Osteoblast (primary cell): ENCODE results near the gene SLC11A1. TPM values are rescaled to one million over a fixed set of nuclear protein-coding genes. Genes with fewer than 3 reads are reported as not detected.
A peak's percentile ranks its signal among the peaks of the same experiment; 100 is the strongest.

Experiments used
- DNase-seq: peaks from one replicate; pipeline ENCODE4 v3.0.0; 2011; ENCODE audit warnings: low spot score, mixed read lengths; ENCODE audit not compliant: insufficient read length; ENCODE audit errors: missing footprints
- H2AFZ ChIP-seq: 2 replicates; pipeline ENCODE4 v1.6.0; 2011; ENCODE audit warnings: mild to moderate bottlenecking, low read length
- H3K27ac ChIP-seq: 2 replicates; pipeline ENCODE4 v1.5.1; 2011; ENCODE audit warnings: mild to moderate bottlenecking, low read depth, low read length, moderate library complexity
- H3K27me3 ChIP-seq: 2 replicates; pipeline ENCODE4 v1.6.0; 2012; ENCODE audit warnings: mild to moderate bottlenecking, control low read depth, inconsistent platforms, low read length, moderate library complexity; ENCODE audit not compliant: insufficient read depth
- H3K36me3 ChIP-seq: 2 replicates; pipeline ENCODE4 v1.5.1; 2011; ENCODE audit warnings: mild to moderate bottlenecking, low read length, control low read depth, moderate library complexity; ENCODE audit not compliant: insufficient read depth
- H3K4me1 ChIP-seq: 2 replicates; pipeline ENCODE4 v1.5.1; 2011; ENCODE audit warnings: mild to moderate bottlenecking, low read length, control low read depth, moderate library complexity; ENCODE audit not compliant: insufficient read depth
- H3K4me2 ChIP-seq: 2 replicates; pipeline ENCODE4 v1.6.0; 2011; ENCODE audit warnings: mild to moderate bottlenecking, low read length; ENCODE audit not compliant: insufficient read depth
- H3K4me3 ChIP-seq: fragments of 200-600 bp; sonication (generic); 3 replicates; pipeline ENCODE4 v1.5.1; 2012; ENCODE audit warnings: mild to moderate bottlenecking, low read length, inconsistent platforms; ENCODE audit not compliant: insufficient read depth
- H3K79me2 ChIP-seq: 2 replicates; pipeline ENCODE4 v1.6.0; 2012; ENCODE audit warnings: mild to moderate bottlenecking, low read length, control low read depth, inconsistent platforms; ENCODE audit not compliant: insufficient read depth
- H3K9me3 ChIP-seq: 2 replicates; pipeline ENCODE4 v1.5.1; 2011; ENCODE audit warnings: low read depth, low read length, control low read depth
- H4K20me1 ChIP-seq: 2 replicates; pipeline ENCODE4 v1.6.0; 2012; ENCODE audit warnings: mild to moderate bottlenecking, low read length, control low read depth; ENCODE audit not compliant: insufficient read depth
- total RNA-seq: library from RNA; depleted of rRNA; stranded (reverse); fragments of >200 nt; gene quantifications from 2 replicates; pipeline ENCODE4 v1.2.3, GENCODE V29; 2012
- TF ChIP-seq, protein P1 (sequence below): IDR thresholded peaks from 2 replicates; pipeline ENCODE4 v1.5.1; 2011; ENCODE audit warnings: mild to moderate bottlenecking, low read depth, low read length, moderate library complexity; ENCODE audit errors: extremely low read depth

SLC11A1 gene
- total RNA-seq, 1 donor, result 0.36 TPM

DNA sequence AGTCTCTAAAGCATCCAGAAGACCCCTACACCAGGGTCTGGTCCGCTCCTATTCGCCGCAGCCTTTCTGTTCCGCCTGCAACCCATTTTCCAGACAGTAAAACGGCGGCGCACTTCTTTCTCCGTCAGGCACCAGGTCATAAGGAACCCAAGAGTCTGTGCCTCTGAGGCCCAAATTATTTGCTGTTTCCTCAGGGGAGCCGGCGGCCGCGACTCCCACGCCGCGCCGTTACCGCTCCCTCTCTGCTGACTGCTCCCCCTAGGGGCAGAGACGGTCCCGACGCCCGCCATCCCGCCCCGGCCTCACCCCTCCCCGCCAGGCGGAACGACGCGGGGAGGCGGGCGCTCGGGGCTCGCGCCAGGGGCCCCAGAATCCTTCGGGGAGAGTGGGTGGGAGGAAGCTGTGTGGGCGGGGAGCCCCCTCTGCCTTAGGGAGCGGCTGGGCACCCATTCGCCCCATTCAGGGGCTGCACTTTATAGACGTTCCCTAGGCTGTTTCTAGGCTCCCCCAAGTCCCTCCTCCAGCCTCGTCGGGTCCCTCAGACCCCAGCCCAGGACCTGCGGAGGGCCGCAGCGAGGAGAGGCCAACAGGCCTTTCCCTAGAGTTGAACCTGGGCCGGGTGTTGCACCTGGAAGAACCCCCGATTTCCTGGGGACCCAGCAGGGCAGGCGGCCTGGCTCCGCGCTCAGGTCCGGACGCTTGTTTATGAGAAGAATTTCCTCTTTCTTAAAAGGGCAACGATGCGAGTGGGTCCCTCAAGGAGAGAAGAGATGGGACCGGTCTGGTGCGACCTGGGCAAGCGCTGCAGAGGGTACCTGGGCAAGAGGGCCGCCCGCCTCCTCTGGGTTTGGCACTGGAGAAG, 14.0 kb downstream of the SLC11A1 start:
- Histone ChIP-seq H2AFZ (peak overlapping the region; percentile 95), H3K27ac (peak overlapping the region; percentile 81), H3K36me3 (no peaks in the 10 kb centered on the region), H3K4me2 (peak overlapping the region; percentile 88), H3K79me2 (peaks cover 10% of the 10 kb centered on the region), H4K20me1 (peaks cover under 1% of the 10 kb centered on the region), H3K4me1 (peaks cover 19% of the 10 kb centered on the region), H3K27me3 (no peaks in the 10 kb centered on the region), H3K4me3 (peak overlapping the region; percentile 80), H3K9me3 (no peaks in the 10 kb centered on the region)
- peak; percentile 98 for DNase-seq
- TF ChIP-seq, protein P1, sequence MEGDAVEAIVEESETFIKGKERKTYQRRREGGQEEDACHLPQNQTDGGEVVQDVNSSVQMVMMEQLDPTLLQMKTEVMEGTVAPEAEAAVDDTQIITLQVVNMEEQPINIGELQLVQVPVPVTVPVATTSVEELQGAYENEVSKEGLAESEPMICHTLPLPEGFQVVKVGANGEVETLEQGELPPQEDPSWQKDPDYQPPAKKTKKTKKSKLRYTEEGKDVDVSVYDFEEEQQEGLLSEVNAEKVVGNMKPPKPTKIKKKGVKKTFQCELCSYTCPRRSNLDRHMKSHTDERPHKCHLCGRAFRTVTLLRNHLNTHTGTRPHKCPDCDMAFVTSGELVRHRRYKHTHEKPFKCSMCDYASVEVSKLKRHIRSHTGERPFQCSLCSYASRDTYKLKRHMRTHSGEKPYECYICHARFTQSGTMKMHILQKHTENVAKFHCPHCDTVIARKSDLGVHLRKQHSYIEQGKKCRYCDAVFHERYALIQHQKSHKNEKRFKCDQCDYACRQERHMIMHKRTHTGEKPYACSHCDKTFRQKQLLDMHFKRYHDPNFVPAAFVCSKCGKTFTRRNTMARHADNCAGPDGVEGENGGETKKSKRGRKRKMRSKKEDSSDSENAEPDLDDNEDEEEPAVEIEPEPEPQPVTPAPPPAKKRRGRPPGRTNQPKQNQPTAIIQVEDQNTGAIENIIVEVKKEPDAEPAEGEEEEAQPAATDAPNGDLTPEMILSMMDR, result peak; percentile 66

DNA sequence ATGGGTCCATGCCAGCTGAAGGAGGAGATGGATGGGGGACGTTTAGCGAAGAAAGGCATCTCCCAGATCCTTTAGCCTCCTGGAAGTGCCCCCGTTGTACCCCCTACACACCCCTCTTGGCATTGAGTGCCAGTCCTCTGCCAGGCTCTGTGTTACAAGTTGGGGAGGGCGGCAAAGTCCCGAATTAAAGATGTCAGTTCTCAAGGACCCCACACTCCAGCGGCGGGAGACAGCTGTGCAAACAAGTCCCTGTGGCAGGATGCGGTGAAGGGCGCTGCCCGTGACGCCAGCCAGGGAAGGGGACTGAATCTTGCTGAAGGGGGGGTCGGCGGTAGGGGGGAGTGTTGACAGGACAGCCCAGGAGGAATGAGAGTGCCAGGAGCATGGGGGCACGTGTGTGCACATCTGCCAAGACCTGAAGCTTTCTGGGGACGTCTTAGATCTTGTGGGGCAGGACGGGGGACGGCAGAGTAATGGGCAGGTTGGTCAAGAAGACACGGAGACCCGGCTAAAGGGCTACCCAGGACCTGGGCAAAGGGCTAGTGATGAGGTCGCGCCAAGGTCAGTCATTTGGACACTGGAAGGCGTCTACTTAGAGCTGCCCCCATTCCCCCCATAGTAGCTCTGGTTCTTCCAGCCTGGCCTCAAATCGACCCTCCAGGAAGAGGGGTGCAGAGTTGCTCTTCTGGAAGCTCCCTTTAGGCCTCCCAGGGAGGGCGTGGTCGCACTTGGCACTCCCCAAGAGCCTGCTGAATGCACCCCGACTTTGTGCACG, 14.8 kb downstream of the SLC11A1 start:
- H3K36me3 ChIP-seq, result no peaks in the 10 kb centered on the region
- TF ChIP-seq, protein P1, result no peak
- H4K20me1 ChIP-seq, result peaks cover 9% of the 10 kb centered on the region
- H3K27me3 ChIP-seq, result no peaks in the 10 kb centered on the region
- peak overlapping the region; percentile 88 for H3K4me2 ChIP-seq
- H3K79me2 ChIP-seq, result peaks cover 18% of the 10 kb centered on the region
- peak; percentile 92 for DNase-seq
- H3K4me3 ChIP-seq, result peak overlapping the region; percentile 80
- H3K27ac ChIP-seq, result peak overlapping the region; percentile 81
- peak overlapping the region; percentile 95 for H2AFZ ChIP-seq
- peaks cover 19% of the 10 kb centered on the region for H3K4me1 ChIP-seq
- no peaks in the 10 kb centered on the region for H3K9me3 ChIP-seq

DNA sequence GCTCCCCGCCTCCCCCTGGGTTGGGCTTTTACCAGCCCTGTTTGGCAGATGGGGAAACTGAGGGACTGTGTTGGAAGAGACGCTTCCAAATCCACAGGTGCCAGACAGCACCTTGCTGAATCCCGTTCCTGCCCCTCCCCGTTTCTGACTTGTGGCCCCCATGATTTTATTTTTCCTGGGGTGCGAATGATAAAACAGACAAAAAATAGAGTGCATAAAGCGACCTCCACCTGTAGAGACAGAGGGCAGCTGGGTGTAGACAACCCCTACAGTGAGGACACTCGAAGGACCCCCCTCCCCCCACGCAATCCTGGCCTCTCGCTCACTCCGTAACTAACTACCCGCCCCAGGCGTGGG, 15.4 kb downstream of the SLC11A1 start:
- TF ChIP-seq, protein P1, result no peak
- no peaks in the 10 kb centered on the region for H3K27me3 ChIP-seq
- H3K36me3 ChIP-seq, result peaks cover 5% of the 10 kb centered on the region
- H3K9me3 ChIP-seq, result no peaks in the 10 kb centered on the region
- peak overlapping the region; percentile 80 for H3K4me3 ChIP-seq
- peaks cover 23% of the 10 kb centered on the region for H3K79me2 ChIP-seq
- peak overlapping the region; percentile 37 for H3K27ac ChIP-seq
- DNase-seq, result no peak
- H3K4me2 ChIP-seq, result peak overlapping the region; percentile 88
- peak overlapping the region; percentile 95 for H2AFZ ChIP-seq
- H3K4me1 ChIP-seq, result peaks cover 19% of the 10 kb centered on the region
- H4K20me1 ChIP-seq, result peaks cover 13% of the 10 kb centered on the region
